GM15510 (cell line): ENCODE data around the gene PITX2.

Experiments
- POLR2A ChIP-seq: IDR thresholded peaks from 3 replicates; pipeline ENCODE4 v1.6.1; 2011; ENCODE audit warnings: borderline replicate concordance; ENCODE audit not compliant: insufficient read length; ENCODE audit errors: extremely low read depth

PITX2 gene

DNA sequence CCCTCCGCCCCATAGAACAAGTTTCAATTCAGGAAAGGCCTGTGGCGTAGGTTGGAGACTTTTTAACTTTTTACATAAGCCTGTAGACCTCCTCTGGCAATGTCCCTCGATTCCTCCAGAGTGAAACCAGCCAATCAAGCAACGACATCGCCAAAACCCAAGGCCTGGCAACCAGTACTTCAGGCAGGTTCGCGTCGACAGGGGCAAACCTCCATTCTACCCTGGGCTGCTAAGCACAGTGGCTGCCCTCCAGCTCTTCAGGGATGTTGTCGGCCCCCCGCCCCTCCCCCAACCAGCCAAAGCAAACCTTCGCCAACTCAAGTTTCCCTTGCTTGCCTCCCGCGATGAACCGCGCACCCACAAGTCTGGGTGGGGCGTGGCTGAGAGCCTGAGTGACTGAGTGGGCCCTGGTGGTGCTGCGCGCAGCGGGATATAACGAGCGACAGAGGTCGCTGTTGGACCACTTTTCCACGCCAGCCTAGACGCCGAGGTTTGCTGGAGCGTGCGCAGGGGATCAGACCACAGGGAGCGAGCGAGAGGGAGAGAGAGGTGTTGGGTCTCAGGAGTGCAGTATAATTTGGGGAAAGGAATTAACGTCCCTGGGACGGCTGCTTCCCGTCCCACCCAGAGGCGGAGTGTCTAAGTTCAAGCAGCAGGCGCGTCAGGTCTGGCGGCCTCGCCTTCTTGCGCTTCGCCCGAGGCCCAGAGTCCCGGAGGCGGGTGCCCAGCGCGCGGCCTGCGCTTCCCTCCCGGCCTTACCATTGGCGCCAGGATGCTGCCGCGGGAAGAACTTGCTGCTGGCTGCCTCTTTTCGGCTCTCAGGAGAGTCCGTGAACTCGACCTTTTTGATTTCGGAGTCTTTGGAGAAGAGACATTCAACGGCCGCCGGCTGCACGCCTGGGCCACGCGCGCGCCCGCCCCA, 9.0 kb upstream of the PITX2 start:
- TF ChIP-seq POLR2A: no peak

DNA sequence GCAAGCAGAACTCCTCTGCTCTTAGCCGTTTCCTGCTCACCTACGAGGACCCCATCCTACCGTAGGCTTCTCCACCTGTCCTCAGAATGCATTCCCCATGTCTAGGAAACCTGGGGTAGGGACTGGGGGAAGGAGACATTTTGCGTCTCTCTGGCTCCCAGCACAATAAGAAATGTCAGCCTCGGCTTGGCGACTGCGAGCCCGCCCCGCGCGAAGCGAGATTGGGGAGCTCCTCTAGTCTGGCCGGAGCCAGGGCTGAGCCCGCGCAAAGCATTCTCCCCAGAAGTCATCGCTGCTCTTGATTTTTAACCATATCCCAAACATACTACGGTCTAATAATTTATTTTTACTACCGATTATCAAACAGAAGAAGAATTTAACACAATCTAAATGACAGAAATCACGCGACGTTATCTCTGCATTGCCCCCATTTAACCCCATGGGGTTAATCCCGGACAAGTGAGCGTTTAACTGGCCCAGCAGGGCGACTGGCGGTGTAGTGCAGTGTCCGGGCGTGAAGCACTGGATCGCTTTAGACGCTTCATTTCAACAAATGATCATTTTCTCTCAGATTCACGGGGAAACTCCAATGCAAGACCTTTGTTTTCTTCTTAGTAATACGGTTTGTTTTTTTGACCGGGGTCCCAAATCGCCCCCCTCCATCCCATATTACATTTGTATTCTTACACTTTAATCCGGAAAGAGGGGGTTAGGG, 8.0 kb upstream of the PITX2 start:
- no peak for TF ChIP-seq POLR2A

DNA sequence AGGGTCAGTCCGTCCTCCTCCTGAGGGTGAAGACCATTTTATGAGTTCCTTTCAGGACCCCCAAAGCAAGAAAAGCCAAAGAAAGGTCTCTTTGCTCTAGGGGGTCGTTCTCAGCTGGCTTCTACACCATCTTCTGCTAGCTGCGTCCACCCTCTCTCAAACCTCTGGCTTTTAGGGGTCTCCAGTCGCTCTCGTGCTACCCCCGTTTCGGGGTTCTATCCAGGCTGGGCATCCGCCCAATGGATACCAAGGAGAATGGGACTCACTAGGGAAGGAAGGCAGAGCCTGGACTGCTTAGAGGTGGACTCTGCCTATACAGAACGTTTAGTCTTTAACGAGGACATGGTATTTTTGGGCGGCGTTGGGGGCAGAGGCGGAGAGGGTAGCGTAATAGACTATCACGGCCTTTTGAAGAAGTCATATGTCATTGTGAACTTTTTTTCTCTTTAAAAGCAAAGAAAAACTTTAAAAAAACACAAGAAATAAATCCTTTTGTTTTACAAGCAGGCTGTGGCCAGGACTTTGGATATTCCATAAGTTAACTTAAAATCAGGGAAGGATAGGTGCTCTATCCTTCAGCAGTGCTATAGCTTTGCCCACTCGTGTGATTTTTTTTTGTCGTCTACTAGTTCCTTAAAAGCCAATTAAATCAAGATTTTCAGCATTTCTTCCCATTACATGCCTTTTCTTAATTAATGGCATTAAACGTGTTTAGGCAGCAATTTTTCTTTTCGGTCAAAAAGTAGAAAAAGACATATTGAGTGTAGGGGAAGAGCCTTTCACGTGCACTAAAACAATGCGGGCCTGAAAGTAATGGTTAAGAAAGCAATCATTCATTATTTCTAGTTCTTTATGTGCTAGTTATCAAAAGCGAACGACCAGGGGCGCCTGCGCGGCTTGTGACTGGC, 7.2 kb upstream of the PITX2 start:
- TF ChIP-seq POLR2A: no peak

DNA sequence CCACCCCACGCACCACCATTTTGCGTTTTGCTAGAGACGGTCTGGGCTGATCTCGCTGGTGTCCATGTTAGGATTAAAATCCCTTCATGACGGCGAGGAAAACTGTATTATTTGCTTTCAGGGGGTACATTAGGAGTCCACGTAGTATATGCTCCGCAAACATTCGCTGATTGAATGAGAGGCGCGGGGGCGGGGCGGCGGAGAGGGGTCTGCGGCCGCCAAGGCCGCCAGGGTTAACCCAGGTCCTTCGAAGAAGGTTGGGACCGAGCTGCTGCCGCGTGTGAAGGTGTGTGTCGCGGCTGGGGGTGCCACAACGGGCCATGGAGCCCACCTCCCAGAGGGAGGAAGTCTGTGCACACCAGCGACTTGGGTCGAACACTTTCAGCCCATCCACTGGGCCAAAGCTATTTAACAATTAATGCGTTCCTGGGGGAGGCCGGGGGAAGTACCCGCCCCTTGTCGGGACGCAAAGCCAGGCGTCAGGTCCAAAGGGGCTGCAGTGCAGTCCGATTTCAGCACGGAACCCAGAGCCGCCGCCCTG, 6.4 kb upstream of the PITX2 start:
- TF ChIP-seq POLR2A: no peak

DNA sequence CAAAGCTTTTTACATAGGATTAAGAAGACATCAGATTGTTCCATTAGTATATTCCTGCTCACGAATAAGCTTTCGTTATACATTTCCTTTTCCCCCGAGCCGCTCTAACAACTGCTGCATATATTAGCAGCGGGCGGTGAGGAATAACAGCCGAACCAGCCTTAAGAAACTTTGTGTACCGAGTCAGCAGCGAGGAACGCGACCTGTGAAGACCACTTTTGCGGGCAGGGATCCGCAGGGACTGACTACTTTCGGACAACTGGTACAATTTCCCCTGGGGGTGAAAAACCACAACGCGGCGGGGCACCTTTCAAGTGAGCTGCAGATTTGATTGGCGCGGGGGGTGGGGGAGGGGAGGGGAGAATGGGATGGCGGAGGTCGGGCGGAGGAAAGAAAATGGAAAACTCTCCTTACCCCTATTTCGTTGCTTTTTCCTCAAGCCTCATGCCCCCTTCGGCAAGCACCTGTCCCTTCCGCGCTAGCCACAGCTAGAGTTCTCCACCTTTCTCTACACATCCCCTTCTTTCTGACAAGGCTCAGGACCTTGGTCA, 5.9 kb upstream of the PITX2 start:
- no peak for TF ChIP-seq POLR2A

DNA sequence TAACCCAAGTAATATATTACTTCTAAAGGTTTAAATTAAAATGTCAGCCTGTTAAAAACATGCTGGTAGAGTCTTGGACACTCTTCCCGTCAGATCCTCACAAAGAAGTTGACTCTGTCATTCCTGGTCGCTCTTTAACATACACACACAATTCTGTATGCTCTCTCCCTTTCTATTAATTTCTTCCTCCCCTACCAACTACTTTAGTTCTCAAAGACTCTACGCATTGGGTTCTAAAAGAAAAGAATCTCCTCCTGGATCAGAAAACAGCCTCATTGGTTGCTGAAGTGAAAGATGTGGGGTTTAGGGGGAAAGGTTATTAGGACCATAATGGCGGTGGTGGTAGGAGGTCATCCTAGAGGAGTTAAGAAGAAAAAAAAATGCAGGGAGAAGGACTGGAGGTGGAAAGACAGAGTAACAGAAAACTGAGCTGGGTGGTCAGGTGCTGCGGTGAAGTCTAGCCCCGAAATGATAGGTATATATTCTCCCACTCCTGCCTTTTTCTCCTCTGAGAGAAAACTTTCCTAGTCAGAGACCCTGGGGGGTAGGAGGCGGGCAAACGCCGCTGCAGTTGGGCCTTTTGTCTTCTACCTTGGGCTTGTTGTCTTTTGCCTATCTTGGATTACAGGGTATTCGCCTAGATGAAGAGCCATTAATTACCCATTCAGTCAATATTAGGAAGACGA, 5.2 kb upstream of the PITX2 start:
- no peak for TF ChIP-seq POLR2A

DNA sequence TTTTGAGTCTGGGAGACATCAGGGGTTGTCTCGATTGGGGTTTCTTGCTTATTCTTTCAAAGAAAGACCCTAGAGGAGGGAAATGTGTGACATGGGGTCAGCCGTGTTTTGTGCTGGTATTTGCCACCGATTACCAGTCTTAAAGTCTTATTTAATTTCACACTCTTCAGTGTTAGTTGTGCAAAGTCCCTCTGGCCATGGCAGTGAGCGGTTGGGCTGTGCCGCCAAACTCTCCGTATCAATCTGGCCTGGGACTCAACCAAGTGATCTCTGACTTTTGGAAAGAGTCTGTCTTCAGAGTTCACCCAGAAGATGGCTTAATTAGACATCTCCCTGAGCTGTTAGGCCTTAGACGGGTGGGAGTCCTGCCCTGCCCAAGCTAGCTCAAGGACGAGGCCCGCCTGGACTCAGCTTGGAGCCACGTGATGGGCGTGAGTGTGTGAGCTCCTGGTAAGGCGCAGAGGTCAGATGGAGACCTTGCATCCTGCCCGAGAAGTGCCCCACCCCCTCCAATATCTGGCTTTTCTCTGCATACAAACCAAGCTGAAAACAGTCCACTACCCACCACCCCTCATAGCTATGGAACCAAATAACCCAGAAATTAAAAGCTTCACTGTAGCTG, 3.8 kb upstream of the PITX2 start:
- no peak for TF ChIP-seq POLR2A

- no peak for TF ChIP-seq POLR2A
Observed at GRCh38 chr4:110625576-110626257, 2.8 kb upstream of the PITX2 start.

GRCh38 chr4:110624904-110625494, 2.1 kb upstream of the PITX2 start:
- TF ChIP-seq POLR2A: no peak

DNA sequence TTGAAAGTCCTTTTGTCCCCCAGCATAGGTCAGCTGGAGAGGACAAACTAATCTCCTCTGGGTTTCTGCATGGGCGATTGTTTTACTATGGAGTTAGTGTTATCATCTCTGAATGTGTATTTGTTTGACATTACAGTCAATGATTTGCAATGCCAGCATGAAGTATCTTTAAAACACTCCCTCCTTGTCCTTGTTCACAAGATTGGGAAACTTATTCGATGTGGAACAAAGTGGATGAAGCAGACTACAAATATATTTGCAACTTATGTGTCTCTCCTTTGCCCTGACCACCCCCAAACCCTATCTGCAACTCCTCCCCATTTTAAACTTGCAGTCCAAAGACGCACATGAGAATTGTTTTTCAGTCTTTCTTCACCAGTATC, 1.5 kb upstream of the PITX2 start:
- TF ChIP-seq POLR2A: no peak

- no peak for TF ChIP-seq POLR2A
Observed at GRCh38 chr4:110623718-110624397, 981 bp upstream of the PITX2 start.
